ENCODE data around the gene PFKFB3.

PFKFB3 gene

GRCh38 chr10:6260843-6261242, 58.1 kb downstream of the PFKFB3 start:
- ATAC-seq: no peak
- TF ChIP-seq ARNTL (CRISPR knock-in tag; IDR thresholded peaks at IDR 0.05; ENCODE audit: borderline replicate concordance, low read depth) (no peak), SNAI2 (CRISPR knock-in tag; IDR thresholded peaks at IDR 0.05) (no peak), ZNF8 (CRISPR knock-in tag; IDR thresholded peaks at IDR 0.05) (no peak), ZFP3 (CRISPR knock-in tag; IDR thresholded peaks at IDR 0.05) (no peak), ZC3H10 (CRISPR knock-in tag; IDR thresholded peaks at IDR 0.05) (no peak), PATZ1 (CRISPR knock-in tag; IDR thresholded peaks at IDR 0.05; ENCODE audit: borderline replicate concordance) (no peak), GLIS3 (CRISPR knock-in tag; IDR thresholded peaks at IDR 0.05) (no peak), CSDC2 (CRISPR knock-in tag; IDR thresholded peaks at IDR 0.05) (no peak), ESRRG (CRISPR knock-in tag; IDR thresholded peaks at IDR 0.05) (no peak), ZNF565 (CRISPR knock-in tag; conservative IDR thresholded peaks at IDR 0.05; ENCODE audit: low read depth) (no peak), BACH2 (CRISPR knock-in tag; IDR thresholded peaks at IDR 0.05; ENCODE audit: borderline replicate concordance) (no peak)

- no peak for TF ChIP-seq ISL1 (CRISPR knock-in tag; IDR thresholded peaks at IDR 0.05)
- no peak for TF ChIP-seq SNAI2 (CRISPR knock-in tag; IDR thresholded peaks at IDR 0.05)
- no peak for TF ChIP-seq OSR1 (CRISPR knock-in tag; IDR thresholded peaks at IDR 0.05)
- TF ChIP-seq CSDC2 (CRISPR knock-in tag; IDR thresholded peaks at IDR 0.05): no peak
- TF ChIP-seq PPARA (CRISPR knock-in tag; IDR thresholded peaks at IDR 0.05; ENCODE audit: borderline replicate concordance): no peak
- no peak for TF ChIP-seq TCF4 (CRISPR knock-in tag; IDR thresholded peaks at IDR 0.05; ENCODE audit: borderline replicate concordance)
- no peak for TF ChIP-seq CSRNP3 (CRISPR knock-in tag; IDR thresholded peaks at IDR 0.05)
- TF ChIP-seq POU6F1 (CRISPR knock-in tag; IDR thresholded peaks at IDR 0.05; ENCODE audit: borderline replicate concordance, low read depth): no peak
- no peak for TF ChIP-seq ZNF70 (CRISPR knock-in tag; IDR thresholded peaks at IDR 0.05)
- no peak for TF ChIP-seq ESRRG (CRISPR knock-in tag; IDR thresholded peaks at IDR 0.05)
- no peak for TF ChIP-seq ARNTL (CRISPR knock-in tag; IDR thresholded peaks at IDR 0.05; ENCODE audit: borderline replicate concordance, low read depth)
- TF ChIP-seq TSHZ2 (CRISPR knock-in tag; IDR thresholded peaks at IDR 0.05): no peak
- TF ChIP-seq ZNF565 (CRISPR knock-in tag; conservative IDR thresholded peaks at IDR 0.05; ENCODE audit: low read depth): no peak
- no peak for TF ChIP-seq BACH2 (CRISPR knock-in tag; IDR thresholded peaks at IDR 0.05; ENCODE audit: borderline replicate concordance)
- TF ChIP-seq ZC3H10 (CRISPR knock-in tag; IDR thresholded peaks at IDR 0.05): no peak
- TF ChIP-seq CREB5 (CRISPR knock-in tag; IDR thresholded peaks at IDR 0.05; ENCODE audit: low read depth): no peak
- TF ChIP-seq ZFP3 (CRISPR knock-in tag; IDR thresholded peaks at IDR 0.05): no peak
These were observed 65.2 kb downstream of the PFKFB3 start for GRCh38 chr10:6267941-6268340.

GRCh38 chr10:6269432-6269831, 66.7 kb downstream of the PFKFB3 start:
- ATAC-seq: no peak
- TF ChIP-seq TSHZ2 (CRISPR knock-in tag; IDR thresholded peaks at IDR 0.05): no peak
- no peak for TF ChIP-seq RARB (CRISPR knock-in tag; IDR thresholded peaks at IDR 0.05)
- TF ChIP-seq ESRRG (CRISPR knock-in tag; IDR thresholded peaks at IDR 0.05): no peak
- TF ChIP-seq ARNTL (CRISPR knock-in tag; IDR thresholded peaks at IDR 0.05; ENCODE audit: borderline replicate concordance, low read depth): no peak
- no peak for TF ChIP-seq ZNF565 (CRISPR knock-in tag; conservative IDR thresholded peaks at IDR 0.05; ENCODE audit: low read depth)
- TF ChIP-seq ZC3H10 (CRISPR knock-in tag; IDR thresholded peaks at IDR 0.05): no peak
- TF ChIP-seq CSRNP3 (CRISPR knock-in tag; IDR thresholded peaks at IDR 0.05): no peak
- no peak for TF ChIP-seq ZFP30 (CRISPR knock-in tag; IDR thresholded peaks at IDR 0.05)
- no peak for TF ChIP-seq ZFP3 (CRISPR knock-in tag; IDR thresholded peaks at IDR 0.05)
- TF ChIP-seq CSDC2 (CRISPR knock-in tag; IDR thresholded peaks at IDR 0.05): no peak
- TF ChIP-seq ZNF70 (CRISPR knock-in tag; IDR thresholded peaks at IDR 0.05): no peak
- TF ChIP-seq ISL1 (CRISPR knock-in tag; IDR thresholded peaks at IDR 0.05): no peak

More at GRCh38 chr10:6267941-6268340, 65.2 kb downstream of the PFKFB3 start:
- no peak for ATAC-seq

Data from SK-N-SH treated with all-trans-retinoic acid at 6 μM for 48 hours (cell line).